MCF 10A (cell line): ENCODE measurements around the gene SERTAD3. TPM values are rescaled to one million over a fixed set of nuclear protein-coding genes. Genes with fewer than 3 reads are reported as not detected.
"Not testable (repeated sequence)": the region's sequence is repeated elsewhere in the genome, so short reads cannot be mapped to it uniquely, and the experiment has no call there.

Experiments used
- BruUV-seq: library from RNA; stranded (reverse); fragments of 400-500 nt; replicated peaks from 2 replicates; lab custom pipeline; 2021; lab: Mats Ljungman, UMichigan
- CTCF ChIA-PET: fragments of 300-600 bp; sonication (Branson Sonifier 250); formaldehyde crosslinking; extraction: SDS; loops from one replicate; lab custom pipeline; 2021; ENCODE audit warnings: antibody characterized with exemption, inconsistent platforms; lab: Yijun Ruan, JAX
- POLR2A ChIA-PET: fragments of 300-600, 350-650 bp; sonication (Branson Sonifier 250); formaldehyde crosslinking; extraction: SDS; loops from one replicate; lab custom pipeline; 2020; ENCODE audit warnings: antibody characterized with exemption, inconsistent platforms; lab: Yijun Ruan, JAX
- DNase-seq: peaks from one replicate; pipeline ENCODE4 v3.0.0-alpha.2; 2018; ENCODE audit not compliant: unreplicated experiment
- H3K27ac Mint-ChIP-seq: one replicate; pipeline ENCODE4 v1.8.0; 2022; ENCODE audit warnings: mild to moderate bottlenecking, low read depth, mixed read lengths; ENCODE audit not compliant: unreplicated experiment
- H3K27me3 Mint-ChIP-seq: one replicate; pipeline ENCODE4 v1.8.0; 2022; ENCODE audit warnings: mixed read lengths; ENCODE audit not compliant: insufficient read depth, unreplicated experiment
- H3K36me3 Mint-ChIP-seq: one replicate; pipeline ENCODE4 v1.8.0; 2022; ENCODE audit warnings: mild to moderate bottlenecking, moderate library complexity, mixed read lengths; ENCODE audit not compliant: insufficient read depth, unreplicated experiment
- H3K4me1 Mint-ChIP-seq: one replicate; pipeline ENCODE4 v1.8.0; 2022; ENCODE audit warnings: mixed read lengths; ENCODE audit not compliant: insufficient read depth, unreplicated experiment
- H3K4me3 Mint-ChIP-seq: one replicate; pipeline ENCODE4 v1.8.0; 2022; ENCODE audit warnings: mild to moderate bottlenecking, moderate library complexity, mixed read lengths; ENCODE audit not compliant: unreplicated experiment
- H3K9me3 Mint-ChIP-seq: one replicate; pipeline ENCODE4 v1.8.0; 2022; ENCODE audit warnings: mixed read lengths; ENCODE audit not compliant: unreplicated experiment
- intact Hi-C: fragments of 100-400 bp; cut with micrococcal nuclease; formaldehyde crosslinking; loops from 2 replicates; pipeline ENCODE4 v1.14.1; 2022
- total RNA-seq: library from RNA; stranded (reverse); gene quantifications from 2 replicates; pipeline ENCODE4 v1.2.3, GENCODE V29; 2022
- TF ChIP-seq, protein P1 (sequence below): fragments of 200-600 bp; IDR thresholded peaks from one replicate; pipeline ENCODE4 v1.8.0; 2022; ENCODE audit warnings: antibody characterized with exemption, mild to moderate bottlenecking; ENCODE audit not compliant: unreplicated experiment

SERTAD3 gene
- total RNA-seq, 1 experiment from 2014 or later: 23.3 TPM

DNA sequence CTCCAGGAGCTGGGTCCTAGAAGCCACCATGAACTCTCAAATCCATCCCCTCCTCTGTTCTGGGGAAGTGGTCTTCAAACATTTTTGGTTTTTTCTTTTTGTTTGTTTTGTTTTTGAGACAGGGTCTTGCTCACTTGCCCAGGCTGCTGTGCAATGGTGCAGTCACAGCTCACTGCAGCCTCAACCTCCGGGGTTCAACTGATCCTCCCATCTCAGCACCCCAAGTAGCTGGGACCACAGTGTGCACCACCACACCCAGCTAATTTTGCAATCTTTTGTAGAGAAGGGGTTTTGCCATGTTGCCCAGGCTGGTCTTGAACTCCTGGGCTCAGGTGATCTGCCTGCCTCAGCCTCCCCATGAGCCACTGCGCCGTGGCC lies 14.5 kb upstream of the SERTAD3 start:
- Mint-ChIP-seq H3K4me1 (peaks cover 8% of the 10 kb centered on the region), H3K27ac (no peak overlapping the region), H3K27me3 (no peaks in the 10 kb centered on the region), H3K36me3 (peaks cover 32% of the 10 kb centered on the region), H3K4me3 (no peak overlapping the region), H3K9me3 (no peaks in the 10 kb centered on the region)
- CTCF ChIA-PET: interaction anchor here (1.5 kb wide), 1 partner anchor 153 kb away, joined by 3 read pairs; no protein-coding TSS in a partner anchor
- POLR2A ChIA-PET: interaction anchor here (1.9 kb wide), 1 partner anchor 16 kb away, joined by 5 read pairs; no protein-coding TSS in a partner anchor
- intact Hi-C loops: no loop called here
- no TSS peak for BruUV-seq
- TF ChIP-seq, protein P1, sequence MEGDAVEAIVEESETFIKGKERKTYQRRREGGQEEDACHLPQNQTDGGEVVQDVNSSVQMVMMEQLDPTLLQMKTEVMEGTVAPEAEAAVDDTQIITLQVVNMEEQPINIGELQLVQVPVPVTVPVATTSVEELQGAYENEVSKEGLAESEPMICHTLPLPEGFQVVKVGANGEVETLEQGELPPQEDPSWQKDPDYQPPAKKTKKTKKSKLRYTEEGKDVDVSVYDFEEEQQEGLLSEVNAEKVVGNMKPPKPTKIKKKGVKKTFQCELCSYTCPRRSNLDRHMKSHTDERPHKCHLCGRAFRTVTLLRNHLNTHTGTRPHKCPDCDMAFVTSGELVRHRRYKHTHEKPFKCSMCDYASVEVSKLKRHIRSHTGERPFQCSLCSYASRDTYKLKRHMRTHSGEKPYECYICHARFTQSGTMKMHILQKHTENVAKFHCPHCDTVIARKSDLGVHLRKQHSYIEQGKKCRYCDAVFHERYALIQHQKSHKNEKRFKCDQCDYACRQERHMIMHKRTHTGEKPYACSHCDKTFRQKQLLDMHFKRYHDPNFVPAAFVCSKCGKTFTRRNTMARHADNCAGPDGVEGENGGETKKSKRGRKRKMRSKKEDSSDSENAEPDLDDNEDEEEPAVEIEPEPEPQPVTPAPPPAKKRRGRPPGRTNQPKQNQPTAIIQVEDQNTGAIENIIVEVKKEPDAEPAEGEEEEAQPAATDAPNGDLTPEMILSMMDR: no peak
- no peak for DNase-seq

DNA sequence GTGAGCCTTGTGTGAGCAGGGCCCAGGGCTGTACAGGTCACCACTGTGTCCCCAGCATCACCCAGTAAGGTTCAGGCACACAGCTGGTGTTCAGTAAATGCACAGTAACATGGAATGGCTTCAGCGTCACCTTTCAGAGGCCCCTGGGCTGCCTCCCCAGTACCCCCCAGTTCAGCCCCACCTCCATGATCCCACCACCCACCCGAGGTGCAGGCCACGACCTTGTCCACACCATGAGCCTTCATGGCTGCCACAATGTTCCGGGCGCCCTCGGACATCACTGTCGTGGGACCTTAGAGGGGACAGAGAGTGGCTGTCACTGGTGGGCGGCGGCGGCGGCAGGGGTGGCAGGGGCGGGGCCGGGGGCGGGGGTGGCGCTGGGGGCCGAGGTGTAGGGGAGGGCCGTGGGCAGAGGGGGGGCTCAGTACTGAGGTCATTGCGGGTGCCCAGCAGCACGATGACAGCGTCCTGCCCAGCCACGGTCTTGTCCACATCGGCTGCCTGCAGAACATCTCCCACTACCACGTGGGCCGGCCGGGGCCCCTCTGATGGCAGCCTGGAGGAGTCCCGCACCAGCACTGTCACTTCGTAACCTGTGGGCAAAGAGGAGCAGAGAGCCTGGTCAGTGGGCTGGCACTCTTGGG lies 13.9 kb upstream of the SERTAD3 start:
- ChIA-PET POLR2A (interaction anchor here (1.9 kb wide), 1 partner anchor 15 kb away, joined by 5 read pairs; no protein-coding TSS in a partner anchor), CTCF (interaction anchor here (0.5 kb wide), 1 partner anchor 1047 kb away, joined by 3 read pairs; no protein-coding TSS in a partner anchor)
- no peaks in the 10 kb centered on the region for H3K27me3 Mint-ChIP-seq
- intact Hi-C loops: no loop called here
- H3K36me3 Mint-ChIP-seq: peaks cover 36% of the 10 kb centered on the region
- no TSS peak for BruUV-seq
- H3K4me1 Mint-ChIP-seq: peaks cover 3% of the 10 kb centered on the region
- H3K27ac Mint-ChIP-seq: no peak overlapping the region
- TF ChIP-seq, protein P1: no peak
- no peak for DNase-seq
- no peak overlapping the region for H3K4me3 Mint-ChIP-seq
- no peaks in the 10 kb centered on the region for H3K9me3 Mint-ChIP-seq

DNA sequence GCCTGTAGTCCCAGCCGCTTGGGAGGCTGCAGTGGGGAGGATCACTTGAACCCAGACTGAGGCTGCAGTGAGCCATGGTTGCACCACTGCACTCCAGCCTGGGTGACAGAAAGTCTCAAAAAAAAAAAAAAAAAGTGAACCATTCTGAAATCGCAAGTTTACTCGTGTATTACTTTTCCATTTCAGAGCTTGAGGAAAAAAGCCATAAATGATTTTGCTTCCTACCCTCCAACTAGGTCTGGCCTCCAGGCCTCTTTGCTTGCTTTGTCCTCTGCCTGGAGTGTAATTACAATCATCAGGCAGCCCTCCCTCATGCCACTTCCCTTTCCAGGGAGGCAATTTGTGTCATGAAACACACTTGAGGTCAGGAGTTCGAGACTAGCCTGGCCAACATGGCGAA lies 12.9 kb upstream of the SERTAD3 start:
- Mint-ChIP-seq H3K36me3 (peaks cover 38% of the 10 kb centered on the region), H3K27me3 (no peaks in the 10 kb centered on the region), H3K27ac (no peak overlapping the region), H3K4me3 (no peak overlapping the region), H3K9me3 (no peaks in the 10 kb centered on the region), H3K4me1 (no peaks in the 10 kb centered on the region)
- no peak for DNase-seq
- CTCF ChIA-PET: interaction anchor here (1.1 kb wide), 1 partner anchor 37 kb away, joined by 4 read pairs; no protein-coding TSS in a partner anchor
- intact Hi-C loops: no loop called here
- no TSS peak for BruUV-seq
- TF ChIP-seq, protein P1: no peak
- POLR2A ChIA-PET: interaction anchor here (1.0 to 1.9 kb wide), 2 partner anchors 11 to 14 kb away, joined by 4 to 5 read pairs; no protein-coding TSS in a partner anchor

DNA sequence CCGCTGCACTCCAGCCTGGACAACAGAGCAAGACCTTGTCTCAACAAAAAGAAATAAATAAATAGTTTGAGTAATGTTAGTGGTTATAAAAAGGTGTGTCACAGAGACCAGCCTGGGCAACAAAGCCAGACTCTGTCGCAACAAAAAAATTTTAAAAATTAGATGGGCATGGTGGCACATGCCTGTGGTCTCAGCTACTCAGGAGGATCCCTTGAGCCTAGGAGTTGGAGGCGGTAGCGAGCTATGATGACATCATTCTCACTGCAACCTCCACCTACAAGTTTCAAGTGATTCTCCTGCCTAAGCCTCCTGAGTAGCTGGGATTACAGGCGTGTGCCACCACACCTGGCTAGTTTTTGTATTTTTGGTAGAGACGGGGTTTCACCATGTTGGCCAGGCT lies 9.8 kb upstream of the SERTAD3 start:
- BruUV-seq, H3K4me1 Mint-ChIP-seq, H3K27me3 Mint-ChIP-seq, H3K4me3 Mint-ChIP-seq, H3K9me3 Mint-ChIP-seq, H3K27ac Mint-ChIP-seq, intact Hi-C loops: not testable (repeated sequence)
- CTCF ChIA-PET: interaction anchor here (1.0 to 2.6 kb wide), 4 partner anchors 8 to 181 kb away, joined by 3 to 14 read pairs (median 4); no protein-coding TSS in a partner anchor
- H3K36me3 Mint-ChIP-seq: peaks cover 39% of the 10 kb centered on the region
- DNase-seq: peak; percentile 56
- POLR2A ChIA-PET: interaction anchor here (0.6 to 4.7 kb wide), 10 partner anchors 8 to 151 kb away, joined by 3 to 37 read pairs (median 4); partner anchors contain the start of genes BLVRB and SERTAD1
